Bronchial epithelial cell (primary cell): ENCODE results near the gene ZDHHC3. TPM values are rescaled to one million over a fixed set of nuclear protein-coding genes. Genes with fewer than 3 reads are reported as not detected.

Experiments used
- DNase-seq: peaks from one replicate; pipeline ENCODE4 v3.0.0-alpha.2; 2010; ENCODE audit warnings: low read depth
- FAIRE-seq: peaks from 2 replicates; lab custom pipeline; 2011; peaks lifted over from hg19 to GRCh38; lab: Jason Lieb, UNC
- H3K27me3 ChIP-seq: 2 replicates; pipeline ENCODE4 v1.5.1; 2011; ENCODE audit warnings: low read length; ENCODE audit not compliant: control insufficient read depth, insufficient read depth
- H3K36me3 ChIP-seq: 2 replicates; pipeline ENCODE4 v1.5.1; 2011; ENCODE audit warnings: low read length; ENCODE audit not compliant: control insufficient read depth, insufficient read depth
- H3K4me3 ChIP-seq: 2 replicates; pipeline ENCODE4 v1.5.1; 2011; ENCODE audit warnings: mild to moderate bottlenecking, low read depth, low read length, control low read depth
- total RNA-seq: library from RNA; depleted of rRNA; stranded (reverse); fragments of >200 nt; gene quantifications from 2 replicates; pipeline ENCODE4 v1.2.1, GENCODE V29; 2014
- TF ChIP-seq, protein P1 (sequence below): IDR thresholded peaks from 2 replicates; pipeline ENCODE4 v1.5.1; 2011; ENCODE audit warnings: mild to moderate bottlenecking, moderate library complexity, low read length, control low read depth, inconsistent platforms; ENCODE audit not compliant: insufficient read depth, severe bottlenecking

The ZDHHC3 gene
- total RNA-seq, 1 donor from 2014 or later, result 62.1 TPM

DNA sequence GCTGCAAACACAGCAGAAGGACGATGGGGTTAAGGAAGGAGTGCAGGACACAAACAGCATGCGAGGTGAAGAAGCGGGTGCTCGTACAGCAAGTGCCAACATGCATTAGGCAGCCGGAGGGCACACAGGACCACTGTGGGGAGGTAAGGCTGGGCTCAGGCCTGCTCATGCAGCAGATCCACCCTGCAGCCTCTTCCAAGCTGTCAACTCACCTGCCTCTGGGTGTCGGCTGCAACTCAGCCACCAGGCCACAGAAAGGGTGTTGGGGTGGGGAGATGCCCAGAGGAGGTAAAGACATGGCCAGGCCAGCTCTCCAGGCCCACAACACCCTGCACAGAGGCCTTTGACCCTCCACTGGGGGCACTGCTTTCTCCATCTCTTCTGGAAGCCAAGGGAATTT lies 57.4 kb downstream of the ZDHHC3 start:
- peaks cover 1% of the 10 kb centered on the region for H3K36me3 ChIP-seq
- no peaks in the 10 kb centered on the region for H3K27me3 ChIP-seq
- no peak for FAIRE-seq
- DNase-seq, result no peak
- no peak overlapping the region for H3K4me3 ChIP-seq
- TF ChIP-seq, protein P1, sequence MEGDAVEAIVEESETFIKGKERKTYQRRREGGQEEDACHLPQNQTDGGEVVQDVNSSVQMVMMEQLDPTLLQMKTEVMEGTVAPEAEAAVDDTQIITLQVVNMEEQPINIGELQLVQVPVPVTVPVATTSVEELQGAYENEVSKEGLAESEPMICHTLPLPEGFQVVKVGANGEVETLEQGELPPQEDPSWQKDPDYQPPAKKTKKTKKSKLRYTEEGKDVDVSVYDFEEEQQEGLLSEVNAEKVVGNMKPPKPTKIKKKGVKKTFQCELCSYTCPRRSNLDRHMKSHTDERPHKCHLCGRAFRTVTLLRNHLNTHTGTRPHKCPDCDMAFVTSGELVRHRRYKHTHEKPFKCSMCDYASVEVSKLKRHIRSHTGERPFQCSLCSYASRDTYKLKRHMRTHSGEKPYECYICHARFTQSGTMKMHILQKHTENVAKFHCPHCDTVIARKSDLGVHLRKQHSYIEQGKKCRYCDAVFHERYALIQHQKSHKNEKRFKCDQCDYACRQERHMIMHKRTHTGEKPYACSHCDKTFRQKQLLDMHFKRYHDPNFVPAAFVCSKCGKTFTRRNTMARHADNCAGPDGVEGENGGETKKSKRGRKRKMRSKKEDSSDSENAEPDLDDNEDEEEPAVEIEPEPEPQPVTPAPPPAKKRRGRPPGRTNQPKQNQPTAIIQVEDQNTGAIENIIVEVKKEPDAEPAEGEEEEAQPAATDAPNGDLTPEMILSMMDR, result no peak

DNA sequence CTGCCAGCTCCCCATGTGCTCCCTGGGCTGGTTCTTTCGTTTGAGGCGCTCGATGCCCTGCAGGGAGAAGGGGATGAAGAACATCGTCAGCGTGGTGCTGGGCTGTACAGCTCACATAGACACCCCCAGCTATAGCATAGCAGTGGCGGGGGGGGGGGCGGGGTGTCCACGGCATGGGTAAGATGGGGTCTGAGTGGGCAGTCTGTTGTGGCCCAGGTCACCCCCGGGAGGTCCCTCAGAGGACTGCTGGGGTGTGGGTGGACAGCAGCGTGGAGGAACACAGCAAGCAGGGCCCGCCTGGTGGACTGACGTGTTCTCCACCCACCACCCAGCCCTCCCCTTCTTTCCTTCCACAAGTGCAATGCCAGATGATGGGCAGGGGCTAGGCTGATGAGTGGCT lies 57.9 kb downstream of the ZDHHC3 start:
- FAIRE-seq, result no peak
- Histone ChIP-seq H3K36me3 (peaks cover 1% of the 10 kb centered on the region), H3K4me3 (no peak overlapping the region), H3K27me3 (no peaks in the 10 kb centered on the region)
- TF ChIP-seq, protein P1, result no peak
- no peak for DNase-seq

DNA sequence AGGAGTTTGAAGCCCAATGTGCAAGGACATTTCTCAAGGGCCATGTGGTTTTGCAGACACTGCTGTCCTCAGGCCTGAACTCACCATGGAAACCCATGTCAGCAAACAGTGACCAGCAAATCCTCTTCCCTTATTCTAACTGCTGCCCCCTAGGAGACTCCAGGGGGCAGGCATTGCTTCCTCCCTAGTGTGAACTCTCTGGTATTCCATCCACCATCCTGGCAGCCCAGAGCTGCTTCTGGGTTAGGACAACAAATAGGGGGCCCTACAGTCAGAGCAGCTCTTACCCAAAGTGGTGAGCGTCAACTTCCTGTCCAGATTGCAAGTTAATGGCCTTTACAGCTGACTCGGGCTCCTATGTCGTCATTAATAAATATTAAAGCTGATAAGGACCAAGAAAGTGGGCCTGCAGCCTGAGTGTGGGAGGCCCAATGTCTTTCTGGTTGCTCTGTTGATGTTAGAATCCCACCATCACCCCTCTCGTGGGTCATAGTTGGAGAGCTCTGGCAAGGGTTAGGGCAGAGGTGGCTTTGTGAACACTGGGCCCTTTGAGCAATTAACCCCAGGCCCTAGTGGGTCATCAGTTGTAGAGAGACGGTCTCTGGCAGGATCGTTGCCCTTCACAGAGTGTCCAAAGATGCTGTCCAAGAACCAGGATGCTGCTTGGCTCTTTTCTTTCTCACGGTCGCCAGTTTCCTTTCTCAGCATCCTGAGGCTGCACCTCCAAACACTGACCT lies 60.1 kb downstream of the ZDHHC3 start:
- FAIRE-seq (no peak), DNase-seq (no peak)
- TF ChIP-seq, protein P1, result no peak
- Histone ChIP-seq H3K4me3 (no peak overlapping the region), H3K27me3 (no peaks in the 10 kb centered on the region), H3K36me3 (peaks cover 1% of the 10 kb centered on the region)

DNA sequence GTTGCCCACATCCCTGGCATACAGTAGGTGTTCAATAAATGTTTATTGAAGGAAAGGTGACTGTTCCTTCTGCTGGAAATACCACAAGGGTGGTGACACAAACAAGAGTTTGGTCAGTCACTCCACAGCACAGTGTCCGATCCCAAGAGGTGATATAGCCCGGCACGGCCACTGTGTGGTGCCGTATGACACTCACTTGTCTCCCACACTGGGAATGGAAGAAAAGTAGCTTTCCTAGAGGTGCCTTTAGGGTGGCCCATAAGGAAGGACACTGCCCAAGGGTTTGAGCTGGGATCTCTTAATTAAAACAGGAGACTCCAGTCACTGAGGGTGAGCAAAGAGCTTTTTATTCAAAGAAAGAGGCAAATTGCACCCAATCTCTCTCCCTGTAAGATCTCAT lies 61.0 kb downstream of the ZDHHC3 start:
- no peak overlapping the region for H3K4me3 ChIP-seq
- no peak for FAIRE-seq
- no peaks in the 10 kb centered on the region for H3K36me3 ChIP-seq
- TF ChIP-seq, protein P1, result peak; percentile 39
- no peaks in the 10 kb centered on the region for H3K27me3 ChIP-seq
- no peak for DNase-seq

DNA sequence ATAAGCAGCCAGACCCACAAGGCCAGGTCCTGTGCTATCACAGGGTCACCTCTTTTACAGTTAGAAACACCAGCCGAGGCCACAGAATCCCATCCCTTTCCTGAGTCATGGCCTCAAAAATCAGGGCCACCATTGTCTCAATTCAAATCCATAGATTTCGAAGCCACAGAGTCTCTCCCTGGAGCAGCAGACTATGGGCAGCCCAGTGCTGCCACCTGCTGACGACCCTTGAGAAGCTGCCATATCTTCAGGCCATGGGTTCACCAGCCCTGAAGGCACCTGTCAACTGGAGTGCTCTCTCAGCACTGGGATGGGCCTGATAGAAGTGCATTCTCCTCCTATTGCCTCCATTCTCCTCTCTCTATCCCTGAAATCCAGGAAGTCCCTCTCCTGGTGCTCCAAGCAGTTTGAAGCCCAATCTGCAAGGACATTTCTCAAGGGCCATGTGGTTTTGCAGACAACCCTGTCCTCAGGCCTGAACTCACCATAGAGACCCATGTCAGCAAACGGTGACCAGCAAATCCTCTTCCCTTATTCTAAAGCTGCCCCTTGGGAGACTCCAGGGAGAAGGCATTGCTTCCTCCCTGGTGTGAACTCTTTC lies 62.0 kb downstream of the ZDHHC3 start:
- FAIRE-seq (peak; percentile 81), DNase-seq (peak; percentile 59)
- Histone ChIP-seq H3K4me3 (no peak overlapping the region), H3K36me3 (no peaks in the 10 kb centered on the region), H3K27me3 (no peaks in the 10 kb centered on the region)
- TF ChIP-seq, protein P1, result peak; percentile 87
